Fibroblast of lung (primary cell): ENCODE measurements around the gene MTMR6. TPM values are rescaled to one million over a fixed set of nuclear protein-coding genes. Genes with fewer than 3 reads are reported as not detected.
A peak's percentile ranks its signal among the peaks of the same experiment; 100 is the strongest.
"Not testable (repeated sequence)": the region's sequence is repeated elsewhere in the genome, so short reads cannot be mapped to it uniquely, and the experiment has no call there.

Experiments
- DNase-seq, 2 donors: peaks; one replicate each; pipeline versions ENCODE4 v3.0.0 to v3.0.0-alpha.2; 2010; ENCODE audit warnings: low read depth in 2 of 2
- H2AFZ ChIP-seq: 2 replicates; pipeline ENCODE4 v1.5.1; 2012; ENCODE audit warnings: low read length, control low read depth, inconsistent platforms
- H3K27ac ChIP-seq: 2 replicates; pipeline ENCODE4 v1.5.1; 2011; ENCODE audit warnings: low read length, control low read depth; ENCODE audit not compliant: insufficient read depth
- H3K27me3 ChIP-seq: 2 replicates; pipeline ENCODE4 v1.5.1; 2011; ENCODE audit warnings: mild to moderate bottlenecking, low read length; ENCODE audit not compliant: control insufficient read depth, insufficient read depth
- H3K36me3 ChIP-seq: 2 replicates; pipeline ENCODE4 v1.5.1; 2011; ENCODE audit warnings: low read length; ENCODE audit not compliant: control insufficient read depth, insufficient read depth
- H3K4me1 ChIP-seq: 2 replicates; pipeline ENCODE4 v1.5.1; 2011; ENCODE audit warnings: low read length; ENCODE audit not compliant: control insufficient read depth, insufficient read depth; ENCODE audit errors: extremely low read depth
- H3K4me2 ChIP-seq: 2 replicates; pipeline ENCODE4 v1.5.1; 2011; ENCODE audit warnings: low read length, control low read depth; ENCODE audit not compliant: insufficient read depth; ENCODE audit errors: extremely low read depth
- H3K4me3 ChIP-seq, 4 experiments: fragments of 200-600 bp in 1 of 4; sonication (generic) in 1 of 4; replicated peaks in 1 of 4; 2 replicates each; pipeline ENCODE4 v1.5.1; 2011 to 2016; ENCODE audit warnings: low read length in 4 of 4, low read depth in 3 of 4, mild to moderate bottlenecking in 3 of 4, control low read depth in 2 of 4, inconsistent platforms in 1 of 4, mixed read lengths in 1 of 4; ENCODE audit not compliant: insufficient read depth in 1 of 4; ENCODE audit errors: control extremely low read depth in 1 of 4
- H3K79me2 ChIP-seq: 2 replicates; pipeline ENCODE4 v1.5.1; 2012; ENCODE audit warnings: mild to moderate bottlenecking, low read length, inconsistent platforms; ENCODE audit not compliant: control insufficient read depth, insufficient read depth
- H3K9ac ChIP-seq: 2 replicates; pipeline ENCODE4 v1.5.1; 2011; ENCODE audit warnings: mild to moderate bottlenecking, low read length, control low read depth; ENCODE audit not compliant: insufficient read depth
- H3K9me3 ChIP-seq: 2 replicates; pipeline ENCODE4 v1.5.1; 2012; ENCODE audit warnings: low read depth, low read length; ENCODE audit not compliant: control insufficient read depth, insufficient read depth
- H4K20me1 ChIP-seq: 2 replicates; pipeline ENCODE4 v1.5.1; 2011; ENCODE audit warnings: low read length; ENCODE audit not compliant: control insufficient read depth, insufficient read depth; ENCODE audit errors: extremely low read depth
- CTCF ChIP-seq, 2 donors: IDR thresholded peaks in 1 of 2; conservative IDR thresholded peaks in 1 of 2; 1 replicate in 1 of 2; 2 replicates in 1 of 2; pipeline ENCODE4 v1.5.1; 2011 to 2012; ENCODE audit warnings: low read length in 2 of 2, control low read depth in 1 of 2, inconsistent platforms in 1 of 2, low read depth in 1 of 2, mild to moderate bottlenecking in 1 of 2
- EZH2 ChIP-seq: IDR thresholded peaks from 2 replicates; pipeline ENCODE4 v1.5.1; 2012; ENCODE audit warnings: low read length, control low read depth, mild to moderate bottlenecking; ENCODE audit errors: missing control alignments
- polyA plus RNA-seq, 2 donors: library from polyadenylated mRNA; depleted of rRNA in 1 of 2; stranded (reverse) in 1 of 2; unstranded in 1 of 2; fragments of >200 nt; gene quantifications; 2 replicates each; pipeline ENCODE4 v1.2.1, GENCODE V29; 2011 to 2012; ENCODE audit warnings: missing spikeins in 1 of 2
- total RNA-seq: library from RNA; depleted of rRNA; stranded (reverse); fragments of >200 nt; gene quantifications from 2 replicates; pipeline ENCODE4 v1.2.1, GENCODE V29; 2014

Gene MTMR6
- total and polyA plus RNA-seq, 2 donors (not counting 1 experiment from before 2014, with no cell fraction given), result 20.7 to 22.5 TPM

GRCh38 chr13:25329706-25330105, 42.4 kb upstream of the MTMR6 start:
- Histone ChIP-seq H3K27me3 (no peaks in the 10 kb centered on the region), H3K4me3 (no peak overlapping the region), H2AFZ (no peak overlapping the region), H3K9ac (no peak overlapping the region), H3K9me3 (no peaks in the 10 kb centered on the region), H3K36me3 (peaks cover 2% of the 10 kb centered on the region), H3K4me1 (no peaks in the 10 kb centered on the region), H3K27ac (no peak overlapping the region), H4K20me1 (no peaks in the 10 kb centered on the region), H3K79me2 (no peaks in the 10 kb centered on the region), H3K4me2 (no peak overlapping the region)
- TF ChIP-seq CTCF (conservative IDR thresholded peaks at IDR 0.05 in 1 of 2, IDR thresholded peaks at IDR 0.05 in 1 of 2; ENCODE audit: low read depth in 1 of 2, low read length in 2 of 2), result no peak
- TF ChIP-seq EZH2, result no peak
- peak; percentile 35 to 44 for DNase-seq

GRCh38 chr13:25324100-25324499, 36.8 kb upstream of the MTMR6 start:
- no peak overlapping the region for H3K9ac ChIP-seq
- H3K27ac ChIP-seq, result no peak overlapping the region
- no peaks in the 10 kb centered on the region for H4K20me1 ChIP-seq
- no peaks in the 10 kb centered on the region for H3K9me3 ChIP-seq
- no peaks in the 10 kb centered on the region for H3K4me1 ChIP-seq
- no peaks in the 10 kb centered on the region for H3K27me3 ChIP-seq
- no peak overlapping the region for H3K4me3 ChIP-seq
- H3K4me2 ChIP-seq, result no peak overlapping the region
- peaks cover 3% of the 10 kb centered on the region for H3K36me3 ChIP-seq
- no peaks in the 10 kb centered on the region for H3K79me2 ChIP-seq
- no peak for TF ChIP-seq EZH2
- DNase-seq, result no peak
- H2AFZ ChIP-seq, result no peak overlapping the region

- Histone ChIP-seq H3K36me3 (peaks cover 4% of the 10 kb centered on the region), H3K4me3 (no peak overlapping the region), H3K9me3 (no peaks in the 10 kb centered on the region), H3K9ac (no peak overlapping the region), H3K4me1 (peaks cover 4% of the 10 kb centered on the region), H3K79me2 (no peaks in the 10 kb centered on the region), H2AFZ (no peak overlapping the region), H3K27ac (no peak overlapping the region), H3K27me3 (no peaks in the 10 kb centered on the region), H3K4me2 (no peak overlapping the region), H4K20me1 (no peaks in the 10 kb centered on the region)
- DNase-seq, result peak in 1 of 2 donors; percentile 54
- TF ChIP-seq CTCF (conservative IDR thresholded peaks at IDR 0.05 in 1 of 2, IDR thresholded peaks at IDR 0.05 in 1 of 2; ENCODE audit: low read depth in 1 of 2, low read length in 2 of 2), result no peak
- no peak for TF ChIP-seq EZH2
Observed at GRCh38 chr13:25319771-25320170, 32.5 kb upstream of the MTMR6 start.

GRCh38 chr13:25318946-25319345, 31.7 kb upstream of the MTMR6 start:
- not testable (repeated sequence) for H3K79me2 ChIP-seq, H3K9me3 ChIP-seq, H3K4me2 ChIP-seq, H3K9ac ChIP-seq, H2AFZ ChIP-seq, H4K20me1 ChIP-seq, H3K4me1 ChIP-seq, H3K27me3 ChIP-seq, H3K36me3 ChIP-seq, H3K4me3 ChIP-seq
- H3K27ac ChIP-seq, result peak overlapping the region; percentile 66
- peak; percentile 55 to 89 for DNase-seq
